AG09319 (cell line): ENCODE measurements around the gene ZNF311.
"Not testable (repeated sequence)": the region's sequence is repeated elsewhere in the genome, so short reads cannot be mapped to it uniquely, and the experiment has no call there.

Experiments
- DNase-seq: peaks from one replicate; pipeline ENCODE4 v3.0.0-alpha.2; 2010; ENCODE audit warnings: low read depth; ENCODE audit errors: extremely low read depth
- TF ChIP-seq, protein P1 (sequence below): IDR thresholded peaks from 2 replicates; pipeline ENCODE4 v1.5.1; 2011; ENCODE audit warnings: low read depth, mild to moderate bottlenecking, inconsistent platforms, low read length, moderate library complexity

Gene ZNF311

DNA sequence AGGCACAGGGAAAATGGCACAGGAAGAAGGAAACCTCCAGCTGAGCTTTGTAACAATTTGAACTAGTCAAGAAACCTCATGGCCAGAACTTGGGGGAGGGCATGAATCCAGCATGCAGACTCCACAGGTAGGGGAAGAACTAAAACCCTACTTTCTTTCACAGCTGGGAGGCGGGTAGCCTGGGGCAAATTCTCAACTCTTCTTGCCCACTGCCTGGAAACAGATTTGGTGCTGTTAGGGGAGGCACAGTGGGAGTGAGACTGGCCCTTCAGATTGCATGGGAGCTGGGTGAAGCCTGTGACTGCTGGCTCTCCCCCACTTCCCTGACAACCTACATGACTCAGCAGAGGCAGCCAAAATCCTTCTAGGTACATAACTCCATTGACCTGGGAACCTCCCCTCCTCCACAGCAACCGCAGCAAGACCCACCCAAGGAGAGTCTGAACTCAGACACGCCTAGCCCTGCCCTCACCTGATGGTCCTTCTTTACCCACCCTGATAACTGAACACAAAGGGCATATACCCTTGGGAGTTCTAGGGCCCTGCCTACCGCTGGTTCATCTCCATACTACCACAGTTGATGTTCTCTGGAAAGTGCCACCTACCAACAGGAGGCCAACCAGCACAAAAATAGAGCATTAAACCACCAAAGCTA lies 44.1 kb downstream of the ZNF311 start:
- TF ChIP-seq, protein P1, sequence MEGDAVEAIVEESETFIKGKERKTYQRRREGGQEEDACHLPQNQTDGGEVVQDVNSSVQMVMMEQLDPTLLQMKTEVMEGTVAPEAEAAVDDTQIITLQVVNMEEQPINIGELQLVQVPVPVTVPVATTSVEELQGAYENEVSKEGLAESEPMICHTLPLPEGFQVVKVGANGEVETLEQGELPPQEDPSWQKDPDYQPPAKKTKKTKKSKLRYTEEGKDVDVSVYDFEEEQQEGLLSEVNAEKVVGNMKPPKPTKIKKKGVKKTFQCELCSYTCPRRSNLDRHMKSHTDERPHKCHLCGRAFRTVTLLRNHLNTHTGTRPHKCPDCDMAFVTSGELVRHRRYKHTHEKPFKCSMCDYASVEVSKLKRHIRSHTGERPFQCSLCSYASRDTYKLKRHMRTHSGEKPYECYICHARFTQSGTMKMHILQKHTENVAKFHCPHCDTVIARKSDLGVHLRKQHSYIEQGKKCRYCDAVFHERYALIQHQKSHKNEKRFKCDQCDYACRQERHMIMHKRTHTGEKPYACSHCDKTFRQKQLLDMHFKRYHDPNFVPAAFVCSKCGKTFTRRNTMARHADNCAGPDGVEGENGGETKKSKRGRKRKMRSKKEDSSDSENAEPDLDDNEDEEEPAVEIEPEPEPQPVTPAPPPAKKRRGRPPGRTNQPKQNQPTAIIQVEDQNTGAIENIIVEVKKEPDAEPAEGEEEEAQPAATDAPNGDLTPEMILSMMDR, result no peak
- DNase-seq, result no peak

DNA sequence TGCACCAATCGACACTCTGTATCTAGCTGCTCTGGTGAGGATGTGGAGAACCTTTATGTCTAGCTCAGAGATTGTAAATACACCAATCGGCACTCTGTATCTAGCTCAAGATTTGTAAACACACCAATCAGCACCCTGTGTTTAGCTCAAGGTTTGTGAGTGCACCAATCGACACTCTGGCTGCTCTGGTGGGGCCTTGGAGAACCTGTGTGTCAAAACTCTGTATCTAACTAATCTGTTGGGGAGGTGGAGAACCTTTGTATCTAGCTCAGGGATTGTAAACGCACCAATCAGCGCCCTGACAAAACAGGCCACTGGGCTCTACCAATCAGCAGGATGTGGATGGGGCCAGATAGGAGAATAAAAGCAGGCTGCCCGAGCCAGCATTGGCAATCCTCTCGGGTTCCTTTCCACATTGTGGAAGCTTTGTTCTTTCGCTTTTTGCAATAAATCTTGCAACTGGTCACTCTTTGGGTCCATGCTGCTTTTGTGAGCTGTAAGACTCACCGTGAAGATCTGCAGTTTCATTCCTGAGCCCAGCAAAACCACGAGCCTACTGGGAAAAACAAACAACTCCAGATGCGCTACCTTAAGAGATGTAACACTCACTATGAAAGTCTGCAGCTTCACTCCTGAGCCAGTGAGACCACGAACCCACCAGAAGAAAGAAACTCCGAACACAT lies 46.4 kb downstream of the ZNF311 start:
- DNase-seq, result not testable (repeated sequence)

DNA sequence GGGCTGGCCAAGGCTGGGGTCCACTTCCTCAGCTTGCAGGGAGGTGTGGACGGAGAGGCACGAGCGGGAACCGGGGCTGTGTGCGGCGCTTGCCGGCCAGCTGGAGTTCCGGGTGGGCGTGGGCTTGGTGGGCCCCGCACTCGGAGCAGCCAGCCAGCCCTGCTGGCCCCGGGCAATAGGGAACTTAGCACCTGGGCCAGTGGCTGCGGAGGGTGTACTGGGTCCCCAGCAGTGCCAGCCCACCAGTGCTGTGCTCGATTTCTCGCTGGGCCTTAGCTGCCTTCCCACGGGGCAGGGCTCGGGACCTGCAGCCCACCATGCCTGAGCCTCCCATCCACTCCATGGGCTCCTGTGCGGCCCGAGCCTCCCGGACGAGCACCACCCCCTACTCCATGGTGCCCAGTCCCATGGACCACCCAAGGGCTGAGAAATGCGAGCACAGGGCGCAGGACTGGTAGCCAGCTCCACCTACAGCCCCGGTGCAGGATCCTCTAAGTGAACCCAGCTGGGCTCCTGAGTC lies 47.3 kb downstream of the ZNF311 start:
- DNase-seq, result not testable (repeated sequence)

DNA sequence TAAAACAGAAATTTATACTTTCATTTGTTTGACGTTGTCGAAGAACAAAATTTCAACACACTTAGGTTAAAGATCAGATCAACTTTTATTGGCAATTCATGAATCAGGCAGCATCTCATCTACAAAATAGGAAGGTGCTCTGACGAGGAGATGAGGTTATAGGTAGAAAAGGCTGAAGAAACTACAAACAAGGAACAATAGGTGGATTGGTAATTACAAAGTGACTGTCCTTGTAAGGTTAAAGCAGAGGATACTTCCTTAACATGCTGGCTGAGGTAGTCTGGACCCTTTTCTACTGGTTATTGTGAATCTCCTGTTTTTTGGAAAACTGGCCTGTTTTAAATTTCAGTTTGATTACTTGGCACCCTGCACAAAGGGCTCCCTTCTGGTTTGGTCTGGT lies 48.8 kb downstream of the ZNF311 start:
- TF ChIP-seq, protein P1, result no peak
- no peak for DNase-seq

DNA sequence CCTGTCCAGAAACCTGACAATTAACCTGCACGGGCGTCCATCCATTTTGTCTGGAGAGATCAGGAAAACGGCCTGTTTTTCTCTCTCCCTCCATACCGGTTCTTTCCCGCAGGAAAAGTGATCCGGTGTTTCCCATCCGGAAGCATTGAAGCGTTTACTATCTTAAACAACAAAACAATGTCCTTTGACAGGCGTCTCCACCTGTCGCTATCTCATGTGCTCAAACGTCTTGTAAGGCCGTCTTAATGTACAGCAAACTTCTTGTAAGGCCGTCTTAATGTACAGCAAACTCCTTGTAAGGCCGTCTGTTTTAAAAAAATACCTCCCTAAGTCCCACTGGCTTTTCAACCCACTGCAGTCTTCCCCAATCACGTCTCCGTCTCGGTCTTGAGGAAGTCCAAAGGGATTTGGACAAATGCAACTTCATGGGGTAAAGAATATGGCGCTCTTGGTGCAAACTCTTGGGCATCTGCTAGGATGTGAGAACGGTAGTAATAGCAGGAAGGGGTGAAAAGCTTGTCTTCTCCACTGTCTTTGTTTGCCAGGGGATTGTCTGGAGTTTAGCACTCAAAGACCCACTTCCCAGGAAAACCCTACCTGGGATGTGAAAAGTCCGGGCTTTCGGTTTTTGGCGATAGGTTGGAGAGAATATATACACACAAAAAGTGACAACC lies 51.4 kb downstream of the ZNF311 start:
- TF ChIP-seq, protein P1, result no peak
- no peak for DNase-seq

DNA sequence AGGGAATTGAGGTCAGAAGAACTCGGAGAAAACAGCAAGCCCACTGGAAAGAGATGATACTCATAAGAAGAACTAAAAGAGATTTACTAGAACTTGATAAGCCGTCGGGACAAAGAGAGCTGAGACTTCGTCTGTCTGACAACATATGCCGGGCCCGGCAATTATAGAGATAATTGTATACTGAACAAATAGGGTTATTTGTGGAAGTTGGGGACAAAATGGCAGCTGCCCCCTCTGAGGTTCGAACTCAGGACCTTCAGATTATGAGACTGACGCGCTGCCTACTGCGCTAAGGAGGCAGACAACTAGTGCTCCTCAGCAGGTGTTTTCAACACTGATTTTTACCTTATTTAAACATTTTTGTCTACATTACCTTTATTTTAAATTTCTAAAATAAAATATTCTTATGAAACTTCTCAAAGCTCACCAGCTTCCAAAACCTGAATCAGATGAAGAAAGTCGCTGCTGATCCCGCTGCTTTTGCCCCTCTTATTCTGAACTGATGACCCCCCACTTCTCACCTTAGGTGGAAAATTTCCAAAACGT lies 52.0 kb downstream of the ZNF311 start:
- DNase-seq, result no peak
- TF ChIP-seq, protein P1, result no peak

DNA sequence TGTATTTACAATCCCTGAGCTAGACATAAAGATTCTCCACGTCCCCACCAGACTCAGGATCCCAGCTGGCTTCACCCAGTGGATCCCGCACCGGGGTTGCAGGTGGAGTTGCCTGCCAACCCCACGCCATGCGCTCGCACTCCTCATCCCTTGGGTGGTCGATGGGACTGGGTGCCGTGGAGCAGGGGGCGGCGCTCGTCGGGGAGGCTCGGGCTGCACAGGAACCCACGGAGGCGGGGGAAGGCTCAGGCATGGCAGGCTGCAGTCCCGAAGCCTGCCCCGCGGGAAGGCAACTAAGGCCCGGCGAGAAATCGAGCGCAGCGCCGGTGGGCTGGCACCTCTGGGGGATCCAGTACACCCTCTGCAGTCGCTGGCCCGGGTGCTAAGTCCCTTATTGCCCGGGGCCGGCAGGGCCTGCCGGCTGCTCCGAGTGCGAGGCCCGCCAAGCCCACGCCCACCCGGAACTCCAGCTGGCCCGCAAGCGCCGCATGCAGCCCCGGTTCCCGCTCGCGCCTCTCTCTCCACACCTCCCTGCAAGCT lies 55.4 kb downstream of the ZNF311 start:
- not testable (repeated sequence) for DNase-seq

DNA sequence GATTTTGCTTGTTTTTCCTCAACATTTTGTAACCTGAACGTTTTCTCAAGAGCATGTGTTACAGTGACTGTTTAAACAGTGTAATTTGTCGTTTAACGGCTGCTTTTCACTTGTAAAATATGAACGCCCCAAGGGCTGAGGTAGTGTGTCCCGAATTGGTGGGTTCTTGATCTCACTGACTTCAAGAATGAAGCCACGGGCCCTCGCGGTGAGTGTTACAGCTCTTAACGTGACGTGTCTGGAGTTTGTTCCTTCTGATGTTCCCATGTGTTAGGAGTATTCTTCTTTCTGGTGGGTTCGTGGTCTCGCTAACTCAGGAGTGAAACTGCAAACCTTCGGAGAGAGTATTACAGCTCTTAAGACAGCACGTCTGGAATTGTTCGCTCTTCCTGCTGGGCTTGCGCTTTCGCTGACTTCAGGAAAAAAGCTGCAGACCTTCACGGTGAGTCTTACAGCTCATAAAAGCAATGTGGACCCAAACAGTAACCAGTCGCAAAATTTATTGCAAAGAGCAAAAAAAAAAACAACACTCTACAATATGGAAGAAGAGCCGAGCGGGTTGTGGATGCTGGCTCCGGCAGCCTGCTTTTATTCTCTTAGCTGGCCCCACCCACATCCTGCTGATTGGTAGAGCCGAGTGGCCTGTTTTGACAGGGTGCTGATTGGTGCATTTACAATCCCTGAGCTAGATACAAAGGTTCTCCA lies 56.2 kb downstream of the ZNF311 start:
- DNase-seq, result no peak
- TF ChIP-seq, protein P1, result no peak
